Suprapubic skin (tissue), 4 donors: ENCODE measurements around the gene SNTN.

Source experiments
- CTCF ChIP-seq, 2 donors: fragments of 200-600 bp in 1 of 2; fragments of 450-650 bp in 1 of 2; sonication (generic) in 1 of 2; IDR thresholded peaks; one replicate each; pipeline ENCODE4 v1.5.1; 2016 to 2019; ENCODE audit warnings: antibody characterized with exemption in 2 of 2, mild to moderate bottlenecking in 1 of 2, moderate library complexity in 1 of 2
- EP300 ChIP-seq: sonication (generic); formaldehyde crosslinking; IDR thresholded peaks from one replicate; pipeline ENCODE4 v1.6.1; 2017; ENCODE audit warnings: antibody characterized with exemption
- POLR2A ChIP-seq, 2 donors: fragments of 450-650 bp; IDR thresholded peaks; one replicate each; pipeline ENCODE4 v1.6.1; 2017; ENCODE audit warnings: antibody characterized with exemption in 2 of 2, mild to moderate bottlenecking in 2 of 2, moderate library complexity in 2 of 2
- POLR2AphosphoS5 ChIP-seq, 3 donors: sonication (generic); formaldehyde crosslinking; IDR thresholded peaks; one replicate each; pipeline ENCODE4 v1.6.1; 2017; ENCODE audit warnings: antibody characterized with exemption in 3 of 3

DNA sequence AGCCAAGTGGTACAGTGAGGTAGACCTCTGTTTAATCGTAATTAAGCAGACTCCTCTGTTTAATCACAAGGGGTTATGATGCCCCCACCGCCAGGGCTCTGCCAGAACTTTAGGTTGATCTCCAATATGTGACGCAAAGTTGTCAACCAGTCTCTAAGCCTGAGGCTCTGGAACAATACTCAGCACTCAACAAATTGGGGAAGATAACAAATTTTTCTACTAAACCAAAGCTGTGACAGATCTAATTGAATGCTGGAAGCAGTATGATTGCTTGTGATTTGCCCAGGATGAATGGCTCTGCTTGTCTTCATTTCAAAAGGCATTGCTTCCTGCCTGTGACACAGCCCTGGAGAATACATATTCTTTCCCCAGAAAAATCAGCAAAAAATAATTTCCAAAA, 57.1 kb downstream of the SNTN start:
- TF ChIP-seq POLR2A (IDR thresholded peaks at IDR 0.05) (no peak), CTCF (IDR thresholded peaks at IDR 0.05) (no peak), EP300 (no peak), POLR2AphosphoS5 (IDR thresholded peaks at IDR 0.05) (no peak)
